ENCODE results near the gene ACTL6B.

DNA sequence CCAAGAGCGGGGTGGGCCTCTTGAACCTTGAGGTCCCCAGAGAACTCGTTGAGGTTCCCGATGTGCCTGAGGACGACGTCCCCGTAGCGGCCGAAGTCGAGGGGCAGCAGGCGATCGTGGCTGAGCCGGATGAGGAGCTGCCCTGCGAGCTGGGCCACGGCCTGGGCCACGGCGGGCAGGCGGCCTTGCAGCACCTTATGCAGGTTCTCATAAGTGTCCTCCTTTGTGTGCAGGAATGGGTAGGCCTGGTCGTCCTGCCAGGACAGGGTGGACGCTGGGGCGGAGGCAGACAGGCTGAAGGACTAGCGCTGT, 29.1 kb downstream of the ACTL6B start:
- no peak for TF ChIP-seq CTCF (conservative IDR thresholded peaks at IDR 0.05 in 1 of 2, IDR thresholded peaks at IDR 0.05 in 1 of 2; ENCODE audit: extremely low read depth in 1 of 2, insufficient read depth in 1 of 2, low read depth in 1 of 2, low read length in 2 of 2)
- TF ChIP-seq EZH2 (IDR thresholded peaks at IDR 0.05; ENCODE audit: borderline replicate concordance, low read length): no peak

Data from mammary epithelial cell (primary cell).